HepG2 (cell line): ENCODE data around the gene NAGS. TPM values are rescaled to one million over a fixed set of nuclear protein-coding genes. Genes with fewer than 3 reads are reported as not detected.

Experiments
- DMAP1 ChIP-seq: IDR thresholded peaks from 2 replicates; pipeline ENCODE4 v1.6.1; 2016
- ETV5 ChIP-seq: IDR thresholded peaks from 2 replicates; pipeline ENCODE4 v1.6.1; 2018; ENCODE audit warnings: missing biosample characterization, missing genetic modification reagents, inconsistent platforms, borderline replicate concordance
- FLYWCH1 ChIP-seq: sonication (generic); formaldehyde crosslinking; IDR thresholded peaks from 2 replicates; pipeline ENCODE4 v1.8.1; 2023; ENCODE audit warnings: mild to moderate bottlenecking, missing genetic modification reagents
- HMG20B ChIP-seq: conservative IDR thresholded peaks from 2 replicates; pipeline ENCODE4 v1.6.1; 2016; ENCODE audit warnings: missing genetic modification reagents, missing compliant biosample characterization
- KLF11 ChIP-seq: IDR thresholded peaks from 2 replicates; pipeline ENCODE4 v1.6.1; 2016; ENCODE audit warnings: missing compliant biosample characterization
- MIXL1 ChIP-seq: IDR thresholded peaks from 2 replicates; pipeline ENCODE4 v1.6.1; 2016
- MTF1 ChIP-seq: sonication (generic); formaldehyde crosslinking; IDR thresholded peaks from 2 replicates; pipeline ENCODE4 v1.5.0; 2020; ENCODE audit warnings: missing genetic modification reagents
- POLR2AphosphoS2 ChIP-seq: IDR thresholded peaks from 2 replicates; pipeline ENCODE4 v1.6.1; 2011; ENCODE audit warnings: low read depth, low read length, improper control_type of control experiment
- RAD51 ChIP-seq: fragments of 450-650 bp; IDR thresholded peaks from 2 replicates; pipeline ENCODE4 v1.6.1; 2016; ENCODE audit warnings: borderline replicate concordance
- RFX1 ChIP-seq: fragments of 450-650 bp; IDR thresholded peaks from 2 replicates; pipeline ENCODE4 v1.6.1; 2017
- ZBTB21 ChIP-seq: sonication (generic); formaldehyde crosslinking; IDR thresholded peaks from 2 replicates; pipeline ENCODE4 v1.4.0; 2020; ENCODE audit warnings: missing genetic modification reagents
- ZNF225 ChIP-seq: sonication (generic); formaldehyde crosslinking; IDR thresholded peaks from 2 replicates; pipeline ENCODE4 v1.4.0; 2020; ENCODE audit warnings: mild to moderate bottlenecking, missing genetic modification reagents
- ZNF616 ChIP-seq: sonication (generic); formaldehyde crosslinking; IDR thresholded peaks from 2 replicates; pipeline ENCODE4 v1.5.0; 2020; ENCODE audit warnings: low read depth, mild to moderate bottlenecking, missing genetic modification reagents
- ZNF724P ChIP-seq: sonication (generic); formaldehyde crosslinking; IDR thresholded peaks from 2 replicates; pipeline ENCODE4 v1.8.0; 2022; ENCODE audit warnings: missing genetic modification reagents, borderline replicate concordance
- ZNF761 ChIP-seq: sonication (generic); formaldehyde crosslinking; conservative IDR thresholded peaks from 2 replicates; pipeline ENCODE4 v1.4.0; 2020; ENCODE audit warnings: mild to moderate bottlenecking, missing genetic modification reagents
- ZNF768 ChIP-seq: sonication (generic); formaldehyde crosslinking; IDR thresholded peaks from 2 replicates; pipeline ENCODE4 v1.4.0; 2020; ENCODE audit warnings: missing genetic modification reagents
- ZNF792 ChIP-seq: IDR thresholded peaks from 2 replicates; pipeline ENCODE4 v1.6.1; 2016
- ZNF878 ChIP-seq: sonication (generic); formaldehyde crosslinking; IDR thresholded peaks from 2 replicates; pipeline ENCODE4 v1.8.1; 2023; ENCODE audit warnings: mild to moderate bottlenecking, missing genetic modification reagents, moderate library complexity
- polyA plus RNA-seq, 8 experiments: library from polyadenylated mRNA; depleted of rRNA in 3 of 8; stranded (reverse) in 7 of 8; unstranded in 1 of 8; fragments of >200 nt; fragmentation: Illumina TruSeq in 4 of 8; extraction: Trizol in 4 of 8; gene quantifications; 2 replicates each; pipeline versions ENCODE4 v1.2.1 to v1.2.3, GENCODE V29; 2011 to 2016; ENCODE audit warnings: low read depth in 4 of 8, missing spikeins in 1 of 8, mixed read lengths in 1 of 8; ENCODE audit not compliant: insufficient read depth in 1 of 8
- total RNA-seq, 5 experiments: library from RNA; depleted of rRNA; stranded (reverse); fragments of >200 nt; fragmentation: Illumina TruSeq; extraction: Trizol; gene quantifications; 2 replicates each; pipeline ENCODE4 v1.2.3, GENCODE V29; 2016; ENCODE audit warnings: low read depth in 1 of 5
- TF ChIP-seq, protein P1 (sequence below): sonication (generic); formaldehyde crosslinking; IDR thresholded peaks from 2 replicates; pipeline ENCODE4 v1.5.0; 2020; ENCODE audit warnings: mild to moderate bottlenecking, missing genetic modification reagents
- TF ChIP-seq, protein P2 (sequence below): sonication (generic); formaldehyde crosslinking; IDR thresholded peaks from 2 replicates; pipeline ENCODE4 v1.4.0; 2020; ENCODE audit warnings: mild to moderate bottlenecking, missing genetic modification reagents
- TF ChIP-seq, protein P3 (sequence below), 2 experiments: fragments of 450-650 bp in 1 of 2; sonication (generic) in 1 of 2; formaldehyde crosslinking; IDR thresholded peaks; 2 replicates each; pipeline versions ENCODE4 v1.5.0 to v1.8.0; 2020 to 2022; ENCODE audit warnings: mild to moderate bottlenecking in 1 of 2, missing genetic modification reagents in 1 of 2
- TF ChIP-seq, protein P4 (sequence below): sonication (generic); formaldehyde crosslinking; IDR thresholded peaks from 2 replicates; pipeline ENCODE4 v1.8.0; 2023; ENCODE audit warnings: mild to moderate bottlenecking, missing genetic modification reagents
- TF ChIP-seq, protein P5 (sequence below): IDR thresholded peaks from 2 replicates; pipeline ENCODE4 v1.6.1; 2016; ENCODE audit warnings: low read depth, missing genetic modification reagents, missing compliant biosample characterization

The NAGS gene
- total and polyA plus RNA-seq, 2 of the 13 experiments (the other 11 are each of a cell fraction or from before 2014, with no cell fraction given), result 4.3 to 5.1 TPM

DNA sequence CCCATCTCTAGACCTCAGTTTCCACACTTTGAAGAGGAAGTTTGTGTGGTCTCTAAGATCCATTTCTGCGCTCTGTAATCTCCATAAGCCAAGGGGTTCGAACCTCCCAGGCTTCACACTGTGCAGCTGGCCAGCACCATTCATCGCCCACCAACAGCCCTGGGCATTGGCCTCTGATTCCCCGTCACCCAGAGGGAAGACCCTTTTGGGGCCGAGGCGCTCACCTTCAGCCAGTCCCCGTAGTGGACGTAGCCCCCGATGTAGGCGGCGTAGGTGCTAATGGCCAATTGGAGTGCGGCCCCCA, 9.7 kb downstream of the NAGS start (continued):
- TF ChIP-seq, protein P1, sequence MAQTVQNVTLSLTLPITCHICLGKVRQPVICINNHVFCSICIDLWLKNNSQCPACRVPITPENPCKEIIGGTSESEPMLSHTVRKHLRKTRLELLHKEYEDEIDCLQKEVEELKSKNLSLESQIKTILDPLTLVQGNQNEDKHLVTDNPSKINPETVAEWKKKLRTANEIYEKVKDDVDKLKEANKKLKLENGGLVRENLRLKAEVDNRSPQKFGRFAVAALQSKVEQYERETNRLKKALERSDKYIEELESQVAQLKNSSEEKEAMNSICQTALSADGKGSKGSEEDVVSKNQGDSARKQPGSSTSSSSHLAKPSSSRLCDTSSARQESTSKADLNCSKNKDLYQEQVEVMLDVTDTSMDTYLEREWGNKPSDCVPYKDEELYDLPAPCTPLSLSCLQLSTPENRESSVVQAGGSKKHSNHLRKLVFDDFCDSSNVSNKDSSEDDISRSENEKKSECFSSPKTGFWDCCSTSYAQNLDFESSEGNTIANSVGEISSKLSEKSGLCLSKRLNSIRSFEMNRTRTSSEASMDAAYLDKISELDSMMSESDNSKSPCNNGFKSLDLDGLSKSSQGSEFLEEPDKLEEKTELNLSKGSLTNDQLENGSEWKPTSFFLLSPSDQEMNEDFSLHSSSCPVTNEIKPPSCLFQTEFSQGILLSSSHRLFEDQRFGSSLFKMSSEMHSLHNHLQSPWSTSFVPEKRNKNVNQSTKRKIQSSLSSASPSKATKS (CRISPR knock-in tag), result no peak
- no peak for TF ChIP-seq MTF1 (CRISPR knock-in tag)
- TF ChIP-seq, protein P2, sequence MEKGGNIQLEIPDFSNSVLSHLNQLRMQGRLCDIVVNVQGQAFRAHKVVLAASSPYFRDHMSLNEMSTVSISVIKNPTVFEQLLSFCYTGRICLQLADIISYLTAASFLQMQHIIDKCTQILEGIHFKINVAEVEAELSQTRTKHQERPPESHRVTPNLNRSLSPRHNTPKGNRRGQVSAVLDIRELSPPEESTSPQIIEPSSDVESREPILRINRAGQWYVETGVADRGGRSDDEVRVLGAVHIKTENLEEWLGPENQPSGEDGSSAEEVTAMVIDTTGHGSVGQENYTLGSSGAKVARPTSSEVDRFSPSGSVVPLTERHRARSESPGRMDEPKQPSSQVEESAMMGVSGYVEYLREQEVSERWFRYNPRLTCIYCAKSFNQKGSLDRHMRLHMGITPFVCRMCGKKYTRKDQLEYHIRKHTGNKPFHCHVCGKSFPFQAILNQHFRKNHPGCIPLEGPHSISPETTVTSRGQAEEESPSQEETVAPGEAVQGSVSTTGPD (CRISPR knock-in tag), result no peak
- no peak for TF ChIP-seq ZBTB21 (CRISPR knock-in tag)
- no peak for TF ChIP-seq ZNF724P (CRISPR knock-in tag)
- no peak for TF ChIP-seq RAD51
- TF ChIP-seq, protein P3, sequence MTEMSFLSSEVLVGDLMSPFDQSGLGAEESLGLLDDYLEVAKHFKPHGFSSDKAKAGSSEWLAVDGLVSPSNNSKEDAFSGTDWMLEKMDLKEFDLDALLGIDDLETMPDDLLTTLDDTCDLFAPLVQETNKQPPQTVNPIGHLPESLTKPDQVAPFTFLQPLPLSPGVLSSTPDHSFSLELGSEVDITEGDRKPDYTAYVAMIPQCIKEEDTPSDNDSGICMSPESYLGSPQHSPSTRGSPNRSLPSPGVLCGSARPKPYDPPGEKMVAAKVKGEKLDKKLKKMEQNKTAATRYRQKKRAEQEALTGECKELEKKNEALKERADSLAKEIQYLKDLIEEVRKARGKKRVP (CRISPR knock-in tag; IDR thresholded peaks at IDR 0.05), result no peak
- TF ChIP-seq, protein P4, sequence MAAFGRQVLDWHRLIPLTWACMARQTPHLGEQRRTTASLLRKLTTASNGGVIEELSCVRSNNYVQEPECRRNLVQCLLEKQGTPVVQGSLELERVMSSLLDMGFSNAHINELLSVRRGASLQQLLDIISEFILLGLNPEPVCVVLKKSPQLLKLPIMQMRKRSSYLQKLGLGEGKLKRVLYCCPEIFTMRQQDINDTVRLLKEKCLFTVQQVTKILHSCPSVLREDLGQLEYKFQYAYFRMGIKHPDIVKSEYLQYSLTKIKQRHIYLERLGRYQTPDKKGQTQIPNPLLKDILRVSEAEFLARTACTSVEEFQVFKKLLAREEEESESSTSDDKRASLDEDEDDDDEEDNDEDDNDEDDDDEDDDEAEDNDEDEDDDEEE, result 0 out of 2 replicates have a peak, but pooled peaks have one; percentile 36
- no peak for TF ChIP-seq MIXL1 (CRISPR knock-in tag)
- TF ChIP-seq POLR2AphosphoS2, result no peak
- TF ChIP-seq ZNF792, result no peak
- TF ChIP-seq ZNF768 (CRISPR knock-in tag), result 0 out of 2 replicates have a peak, but pooled peaks have one; percentile 73
- no peak for TF ChIP-seq ZNF616 (CRISPR knock-in tag)
- no peak for TF ChIP-seq HMG20B
- no peak for TF ChIP-seq FLYWCH1
- TF ChIP-seq ZNF878 (CRISPR knock-in tag), result no peak
- no peak for TF ChIP-seq KLF11 (CRISPR knock-in tag)
- no peak for TF ChIP-seq ZNF225 (CRISPR knock-in tag)
- 0 out of 2 replicates have a peak, but pooled peaks have one; percentile 17 for TF ChIP-seq ZNF761 (CRISPR knock-in tag)
- TF ChIP-seq, protein P5, sequence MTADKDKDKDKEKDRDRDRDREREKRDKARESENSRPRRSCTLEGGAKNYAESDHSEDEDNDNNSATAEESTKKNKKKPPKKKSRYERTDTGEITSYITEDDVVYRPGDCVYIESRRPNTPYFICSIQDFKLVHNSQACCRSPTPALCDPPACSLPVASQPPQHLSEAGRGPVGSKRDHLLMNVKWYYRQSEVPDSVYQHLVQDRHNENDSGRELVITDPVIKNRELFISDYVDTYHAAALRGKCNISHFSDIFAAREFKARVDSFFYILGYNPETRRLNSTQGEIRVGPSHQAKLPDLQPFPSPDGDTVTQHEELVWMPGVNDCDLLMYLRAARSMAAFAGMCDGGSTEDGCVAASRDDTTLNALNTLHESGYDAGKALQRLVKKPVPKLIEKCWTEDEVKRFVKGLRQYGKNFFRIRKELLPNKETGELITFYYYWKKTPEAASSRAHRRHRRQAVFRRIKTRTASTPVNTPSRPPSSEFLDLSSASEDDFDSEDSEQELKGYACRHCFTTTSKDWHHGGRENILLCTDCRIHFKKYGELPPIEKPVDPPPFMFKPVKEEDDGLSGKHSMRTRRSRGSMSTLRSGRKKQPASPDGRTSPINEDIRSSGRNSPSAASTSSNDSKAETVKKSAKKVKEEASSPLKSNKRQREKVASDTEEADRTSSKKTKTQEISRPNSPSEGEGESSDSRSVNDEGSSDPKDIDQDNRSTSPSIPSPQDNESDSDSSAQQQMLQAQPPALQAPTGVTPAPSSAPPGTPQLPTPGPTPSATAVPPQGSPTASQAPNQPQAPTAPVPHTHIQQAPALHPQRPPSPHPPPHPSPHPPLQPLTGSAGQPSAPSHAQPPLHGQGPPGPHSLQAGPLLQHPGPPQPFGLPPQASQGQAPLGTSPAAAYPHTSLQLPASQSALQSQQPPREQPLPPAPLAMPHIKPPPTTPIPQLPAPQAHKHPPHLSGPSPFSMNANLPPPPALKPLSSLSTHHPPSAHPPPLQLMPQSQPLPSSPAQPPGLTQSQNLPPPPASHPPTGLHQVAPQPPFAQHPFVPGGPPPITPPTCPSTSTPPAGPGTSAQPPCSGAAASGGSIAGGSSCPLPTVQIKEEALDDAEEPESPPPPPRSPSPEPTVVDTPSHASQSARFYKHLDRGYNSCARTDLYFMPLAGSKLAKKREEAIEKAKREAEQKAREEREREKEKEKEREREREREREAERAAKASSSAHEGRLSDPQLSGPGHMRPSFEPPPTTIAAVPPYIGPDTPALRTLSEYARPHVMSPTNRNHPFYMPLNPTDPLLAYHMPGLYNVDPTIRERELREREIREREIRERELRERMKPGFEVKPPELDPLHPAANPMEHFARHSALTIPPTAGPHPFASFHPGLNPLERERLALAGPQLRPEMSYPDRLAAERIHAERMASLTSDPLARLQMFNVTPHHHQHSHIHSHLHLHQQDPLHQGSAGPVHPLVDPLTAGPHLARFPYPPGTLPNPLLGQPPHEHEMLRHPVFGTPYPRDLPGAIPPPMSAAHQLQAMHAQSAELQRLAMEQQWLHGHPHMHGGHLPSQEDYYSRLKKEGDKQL, result no peak
- no peak for TF ChIP-seq DMAP1 (CRISPR knock-in tag)
- no peak for TF ChIP-seq RFX1
- TF ChIP-seq ETV5 (CRISPR knock-in tag), result no peak
